ENCODE results near the gene ATP5IF1.
A peak's percentile ranks its signal among the peaks of the same experiment; 100 is the strongest.

ATP5IF1 gene

DNA sequence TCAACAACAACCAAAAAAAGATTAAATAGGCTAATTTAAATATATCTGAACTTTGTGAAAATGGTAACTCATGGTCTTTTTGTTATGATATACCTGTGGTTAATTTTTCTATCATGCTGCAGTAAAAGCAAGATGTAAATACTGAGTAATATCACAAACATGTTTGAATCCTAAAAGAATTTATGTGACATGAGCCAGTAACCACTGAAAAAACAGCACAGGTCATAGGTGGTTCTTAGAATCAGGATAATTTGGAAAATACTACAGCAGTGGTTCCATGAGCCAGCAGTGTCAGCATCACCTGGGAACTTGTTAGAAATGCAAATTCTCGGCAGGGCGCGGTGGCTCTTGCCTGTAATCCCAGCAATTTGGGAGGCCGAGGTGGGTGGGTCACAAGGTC lies 4.1 kb downstream of the ATP5IF1 start:
- TF ChIP-seq POLR2AphosphoS5 (IDR thresholded peaks at IDR 0.05; ENCODE audit: low read depth, low read length) (no peak), TAF1 (IDR thresholded peaks at IDR 0.05; ENCODE audit: borderline replicate concordance, low read depth, low read length) (no peak), POLR2A (IDR thresholded peaks at IDR 0.05; ENCODE audit: low read depth, low read length) (no peak)
- DNase-seq (ENCODE audit: insufficient read length) (no peak), FAIRE-seq (no peak)

DNA sequence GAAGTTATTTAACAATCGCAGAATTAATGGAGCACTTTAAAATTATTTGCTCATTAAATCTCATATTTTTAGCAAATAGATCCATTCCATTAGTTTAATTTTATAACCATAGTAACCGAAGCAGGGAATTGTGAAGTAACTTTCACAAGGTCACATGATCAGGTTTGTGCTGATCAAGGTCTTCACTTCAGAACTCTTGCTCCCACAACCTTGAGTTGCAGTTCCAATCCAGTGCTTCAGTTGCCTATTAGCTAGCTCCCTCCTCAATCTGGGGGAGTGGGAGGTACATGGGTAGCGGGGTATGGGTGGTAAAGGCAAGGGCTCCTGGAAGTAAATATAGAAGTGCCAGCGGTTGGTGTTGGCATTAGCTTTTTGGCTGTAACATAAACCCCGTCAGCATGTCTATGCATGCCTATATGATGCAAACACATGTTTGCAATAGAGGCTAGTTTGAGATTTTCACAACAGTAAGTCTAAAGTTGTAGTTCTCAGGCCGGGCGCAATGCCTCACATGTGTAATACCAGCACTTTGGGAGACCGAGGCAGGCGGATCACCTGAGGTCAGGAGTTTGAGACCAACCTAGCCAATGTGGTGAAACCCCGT lies 5.8 kb downstream of the ATP5IF1 start:
- TF ChIP-seq TAF1 (IDR thresholded peaks at IDR 0.05; ENCODE audit: borderline replicate concordance, low read depth, low read length), result no peak
- no peak for TF ChIP-seq POLR2AphosphoS5 (IDR thresholded peaks at IDR 0.05; ENCODE audit: low read depth, low read length)
- TF ChIP-seq POLR2A (IDR thresholded peaks at IDR 0.05; ENCODE audit: low read depth, low read length), result no peak
- FAIRE-seq, result no peak
- no peak for DNase-seq (ENCODE audit: insufficient read length)

DNA sequence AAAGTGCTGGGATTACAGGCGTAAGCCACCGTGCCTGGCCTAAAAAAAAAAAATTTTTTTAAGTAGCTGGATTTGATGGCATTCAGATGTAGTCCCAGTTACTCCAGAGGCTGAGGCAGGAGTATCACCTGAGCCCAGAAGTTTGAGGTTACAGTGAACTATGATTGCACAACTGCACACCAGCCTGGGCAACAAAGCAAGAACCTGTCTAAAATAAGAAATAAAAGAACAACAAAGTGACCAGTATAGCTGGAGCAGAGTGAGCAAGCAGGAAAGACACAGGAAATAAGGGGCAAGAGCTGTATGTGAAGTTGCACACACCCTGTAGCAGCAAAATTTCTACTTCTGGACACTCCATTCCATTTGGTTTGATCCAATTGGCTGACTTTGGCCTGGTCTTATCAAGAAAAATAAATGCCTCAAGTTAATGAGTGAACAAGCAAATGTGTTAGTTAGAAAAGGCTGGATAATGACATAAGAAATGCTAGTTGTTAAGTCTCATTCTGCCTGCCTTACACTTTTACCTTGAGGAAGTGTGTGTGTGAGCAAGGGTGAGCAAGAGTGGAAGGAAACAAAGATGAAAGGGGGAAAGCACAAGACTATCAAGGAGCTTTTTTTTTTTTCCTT lies 7.9 kb downstream of the ATP5IF1 start:
- FAIRE-seq, result no peak
- no peak for DNase-seq (ENCODE audit: insufficient read length)
- TF ChIP-seq TAF1 (IDR thresholded peaks at IDR 0.05; ENCODE audit: borderline replicate concordance, low read depth, low read length) (no peak), POLR2A (IDR thresholded peaks at IDR 0.05; ENCODE audit: low read depth, low read length) (no peak), POLR2AphosphoS5 (IDR thresholded peaks at IDR 0.05; ENCODE audit: low read depth, low read length) (no peak)

DNA sequence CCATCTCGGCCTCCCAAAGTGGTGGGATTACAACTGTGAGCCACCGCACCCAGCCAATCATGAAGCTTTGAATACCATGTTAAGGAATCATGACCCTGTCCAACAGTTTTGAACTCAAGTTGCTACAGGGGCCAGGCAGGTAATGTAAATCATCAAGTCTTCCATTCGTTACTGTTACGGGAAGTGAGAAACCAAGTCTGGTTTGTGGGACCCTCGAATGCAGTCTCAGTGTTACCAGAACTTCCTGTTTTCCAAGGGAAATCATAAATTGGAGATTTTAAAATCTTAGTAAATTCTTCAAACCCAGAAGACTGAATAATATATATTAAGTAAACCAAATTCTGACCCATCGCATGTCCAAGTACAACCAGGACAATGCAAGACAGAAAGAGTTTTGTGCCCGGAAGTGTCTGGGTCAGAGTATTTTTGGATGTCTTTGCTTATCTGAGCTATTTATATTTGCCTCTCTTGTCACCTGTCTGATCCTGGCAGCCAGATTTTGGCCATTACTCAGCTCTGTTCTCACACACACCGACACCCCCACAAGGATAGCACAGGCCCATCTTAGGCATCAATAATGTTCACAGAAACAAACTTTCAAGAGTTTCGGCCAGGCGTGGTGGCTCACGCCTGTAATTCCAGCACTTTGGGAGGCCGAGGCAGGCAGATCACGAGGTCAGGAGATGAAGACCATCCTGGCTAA lies 8.8 kb downstream of the ATP5IF1 start:
- TF ChIP-seq POLR2A (IDR thresholded peaks at IDR 0.05; ENCODE audit: low read depth, low read length), result peak; percentile 37; the same call in 1 of the 2 replicates
- no peak for TF ChIP-seq POLR2AphosphoS5 (IDR thresholded peaks at IDR 0.05; ENCODE audit: low read depth, low read length)
- DNase-seq (ENCODE audit: insufficient read length) (no peak), FAIRE-seq (peak; percentile 80)

DNA sequence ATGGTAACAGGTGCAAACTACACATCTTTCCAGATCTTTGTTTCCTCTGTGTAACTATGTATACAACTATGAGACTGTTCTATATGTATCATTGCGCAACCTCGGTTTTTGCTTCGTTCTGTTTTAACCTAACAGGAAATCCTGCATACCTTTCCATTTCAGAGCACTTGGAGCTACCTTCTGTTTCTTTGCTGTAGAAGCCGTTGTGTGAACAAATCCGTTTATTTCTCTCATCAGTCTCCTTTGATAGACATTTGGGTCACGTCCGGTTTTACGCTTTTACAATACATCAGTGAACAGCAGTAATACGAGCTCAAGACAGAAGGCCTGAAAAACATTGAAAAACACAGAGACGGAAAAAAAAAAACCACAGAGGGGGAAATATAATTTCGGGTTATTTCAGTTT lies 10.5 kb downstream of the ATP5IF1 start:
- no peak for DNase-seq (ENCODE audit: insufficient read length)
- peak; percentile 83 for FAIRE-seq
- TF ChIP-seq TAF1 (IDR thresholded peaks at IDR 0.05; ENCODE audit: borderline replicate concordance, low read depth, low read length) (no peak), POLR2A (IDR thresholded peaks at IDR 0.05; ENCODE audit: low read depth, low read length) (peak; percentile 16), POLR2AphosphoS5 (IDR thresholded peaks at IDR 0.05; ENCODE audit: low read depth, low read length) (no peak)

DNA sequence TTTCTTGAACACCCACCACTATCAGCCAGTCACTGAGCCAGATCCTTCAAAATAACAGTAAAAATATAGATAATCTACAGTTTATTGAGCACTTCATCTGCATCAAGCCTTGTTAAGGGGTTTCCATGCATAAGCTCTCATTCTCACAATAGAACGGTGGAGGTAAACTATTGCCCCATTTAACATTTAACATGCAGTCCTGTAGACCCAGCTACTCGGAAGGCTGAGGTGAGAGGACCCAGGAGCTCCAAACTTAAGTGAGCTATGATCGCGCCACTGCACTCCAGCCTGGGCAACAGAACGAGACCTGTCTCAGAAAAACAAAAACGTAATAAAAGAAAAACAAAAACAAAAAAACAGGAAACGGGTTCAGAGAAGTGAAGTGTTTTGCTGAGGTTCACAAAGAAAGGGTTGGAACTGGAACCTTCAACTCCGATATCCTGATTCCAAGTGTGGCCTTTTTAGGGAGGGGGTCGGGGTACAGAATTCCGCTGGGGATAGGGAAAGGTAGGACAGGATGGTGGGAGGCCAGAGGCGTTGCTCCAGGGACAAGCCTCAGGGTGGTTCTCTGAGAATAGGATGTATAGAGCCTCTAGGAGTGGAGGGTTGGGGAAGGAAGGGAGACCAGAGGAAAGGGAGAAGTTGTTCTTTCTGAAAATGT lies 11.8 kb downstream of the ATP5IF1 start:
- TF ChIP-seq TAF1 (IDR thresholded peaks at IDR 0.05; ENCODE audit: borderline replicate concordance, low read depth, low read length), result no peak
- no peak for TF ChIP-seq POLR2AphosphoS5 (IDR thresholded peaks at IDR 0.05; ENCODE audit: low read depth, low read length)
- TF ChIP-seq POLR2A (IDR thresholded peaks at IDR 0.05; ENCODE audit: low read depth, low read length), result no peak
- peak; percentile 53 for FAIRE-seq
- DNase-seq (ENCODE audit: insufficient read length), result no peak

DNA sequence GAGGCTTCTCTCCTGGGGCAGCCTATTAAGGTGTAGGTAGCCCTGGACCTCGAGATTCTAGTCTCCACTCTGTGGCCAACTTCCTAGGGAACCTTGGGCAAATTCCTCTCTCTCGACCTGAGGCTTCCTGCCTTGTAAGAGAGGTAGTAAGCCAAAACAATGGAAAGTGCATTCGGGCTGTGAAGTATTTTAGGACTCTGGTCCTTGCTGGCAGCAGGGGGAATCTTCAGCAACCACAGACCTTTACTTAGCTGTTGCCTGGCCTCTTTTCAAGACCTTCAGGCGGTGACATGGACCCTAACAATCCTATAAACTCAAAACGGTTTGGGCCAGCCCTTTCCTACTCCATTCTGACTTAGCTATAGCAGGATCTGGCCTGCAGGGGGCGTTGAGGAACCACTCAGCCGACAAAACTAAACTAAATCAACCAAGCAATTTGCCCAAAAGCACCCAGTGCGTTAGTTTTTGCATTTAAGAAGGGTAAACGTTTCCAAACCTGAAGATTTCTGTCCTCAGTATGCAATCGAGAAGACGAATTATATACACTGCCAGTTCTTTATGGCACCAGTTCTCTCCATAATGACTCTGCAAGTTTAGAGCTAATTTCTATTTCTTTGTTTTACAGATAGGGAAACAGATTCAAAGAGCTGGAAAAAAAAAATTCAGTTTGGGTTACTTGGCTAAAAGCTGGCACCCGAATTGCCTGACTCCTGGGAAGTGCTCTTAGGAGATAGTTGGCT lies 12.5 kb downstream of the ATP5IF1 start:
- FAIRE-seq (peak; percentile 92), DNase-seq (ENCODE audit: insufficient read length) (peak; percentile 36)
- TF ChIP-seq TAF1 (IDR thresholded peaks at IDR 0.05; ENCODE audit: borderline replicate concordance, low read depth, low read length) (no peak), POLR2A (IDR thresholded peaks at IDR 0.05; ENCODE audit: low read depth, low read length) (no peak), POLR2AphosphoS5 (IDR thresholded peaks at IDR 0.05; ENCODE audit: low read depth, low read length) (no peak)

DNA sequence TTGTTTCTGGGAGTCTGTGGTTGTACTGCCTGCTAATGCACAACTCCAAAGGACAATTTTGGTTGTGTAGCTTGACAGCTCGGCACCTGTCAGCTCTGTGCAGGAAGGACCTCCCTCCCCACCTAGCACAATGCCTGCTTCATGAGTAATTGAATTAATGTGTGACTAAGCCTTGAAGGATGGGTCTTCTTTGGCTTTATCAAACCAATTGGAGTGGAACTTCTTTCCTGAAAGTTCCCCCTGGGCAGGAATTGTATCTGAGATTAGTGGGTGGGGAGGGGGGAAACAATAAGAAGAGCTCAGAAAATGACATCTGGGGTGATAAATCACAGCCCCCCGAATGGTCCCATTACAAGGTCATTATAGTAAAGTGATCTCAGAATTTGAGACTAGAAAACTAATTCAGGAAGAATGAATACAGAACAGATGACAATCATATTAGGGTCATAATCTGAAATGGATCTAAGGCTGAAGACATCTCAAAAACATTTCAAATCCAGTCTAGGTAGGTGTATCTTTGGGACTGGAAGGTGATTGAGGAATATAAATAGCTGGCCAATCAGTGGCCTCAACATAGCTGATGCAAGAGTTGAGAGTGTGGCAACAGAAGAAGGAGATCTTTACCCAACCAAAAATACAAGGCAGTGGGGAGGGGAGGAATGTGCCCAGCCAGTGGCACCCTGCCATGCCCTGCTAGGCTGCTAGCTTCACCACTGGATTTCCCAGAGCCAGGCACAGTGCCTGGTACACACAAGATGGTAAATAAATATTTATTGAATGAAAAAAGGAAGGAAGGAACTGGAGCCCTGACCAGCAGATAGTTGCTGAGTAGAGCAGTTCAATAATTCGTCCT lies 13.3 kb downstream of the ATP5IF1 start:
- no peak for TF ChIP-seq POLR2A (IDR thresholded peaks at IDR 0.05; ENCODE audit: low read depth, low read length)
- no peak for TF ChIP-seq POLR2AphosphoS5 (IDR thresholded peaks at IDR 0.05; ENCODE audit: low read depth, low read length)
- no peak for TF ChIP-seq TAF1 (IDR thresholded peaks at IDR 0.05; ENCODE audit: borderline replicate concordance, low read depth, low read length)

DNA sequence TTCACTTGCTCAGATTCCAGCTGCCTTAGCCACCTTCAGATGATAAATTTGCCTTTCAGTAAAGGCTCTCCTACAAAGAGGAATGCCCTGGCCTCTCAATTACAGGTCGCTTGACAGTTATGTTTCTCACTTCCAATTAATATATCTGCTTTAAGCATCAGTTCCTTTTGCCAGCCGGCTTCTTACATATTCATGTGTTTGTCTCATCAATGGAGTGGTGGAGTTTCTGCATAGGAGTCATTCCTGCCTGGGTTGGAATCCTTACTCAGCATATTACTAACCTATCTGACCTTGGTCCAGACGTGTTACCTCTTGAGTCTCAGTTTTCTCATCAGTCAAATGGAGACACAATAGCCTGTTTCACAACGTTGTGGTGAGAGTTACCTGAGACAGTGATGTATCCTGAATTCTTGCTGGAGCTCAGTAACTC lies 14.0 kb downstream of the ATP5IF1 start:
- no peak for FAIRE-seq
- no peak for TF ChIP-seq POLR2A (IDR thresholded peaks at IDR 0.05; ENCODE audit: low read depth, low read length)
- TF ChIP-seq TAF1 (IDR thresholded peaks at IDR 0.05; ENCODE audit: borderline replicate concordance, low read depth, low read length), result no peak
- no peak for TF ChIP-seq POLR2AphosphoS5 (IDR thresholded peaks at IDR 0.05; ENCODE audit: low read depth, low read length)
- DNase-seq (ENCODE audit: insufficient read length), result no peak

More for the DNA sequence above, 13.3 kb downstream of the ATP5IF1 start:
- DNase-seq (ENCODE audit: insufficient read length) (no peak), FAIRE-seq (peak; percentile 84)

DNA sequence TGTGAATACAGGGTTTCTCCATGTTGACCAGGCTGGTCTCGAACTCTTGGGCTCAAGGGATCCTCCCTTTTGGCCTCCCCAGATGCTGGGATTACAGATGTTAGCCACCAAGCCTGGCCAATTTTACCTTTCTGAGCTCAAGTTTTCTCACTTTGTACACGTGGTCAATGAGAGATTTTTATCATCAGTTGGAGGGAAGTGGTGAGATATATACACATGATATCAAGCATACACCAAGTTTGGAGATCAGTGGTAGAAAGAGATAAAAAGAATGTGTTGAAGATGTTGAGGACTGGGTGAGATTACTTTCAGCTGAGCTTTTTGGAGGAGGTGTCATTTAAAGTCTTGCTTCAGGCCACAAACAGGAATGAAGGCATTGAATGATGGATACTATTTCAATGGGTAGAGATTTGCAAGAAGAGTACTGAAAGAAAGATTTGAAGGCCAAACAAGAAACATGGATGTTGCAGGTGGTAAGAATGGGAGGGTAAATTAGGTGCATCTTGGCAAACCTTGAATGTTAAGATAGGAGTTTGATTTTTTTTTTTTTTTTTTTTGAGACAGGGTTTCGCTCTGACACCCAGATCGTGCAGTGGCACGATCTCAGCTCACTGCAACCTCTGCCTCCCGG lies 20.4 kb downstream of the ATP5IF1 start:
- FAIRE-seq (no peak), DNase-seq (ENCODE audit: insufficient read length) (no peak)
- no peak for TF ChIP-seq TAF1 (IDR thresholded peaks at IDR 0.05; ENCODE audit: borderline replicate concordance, low read depth, low read length)
- TF ChIP-seq POLR2AphosphoS5 (IDR thresholded peaks at IDR 0.05; ENCODE audit: low read depth, low read length), result no peak

Data from GM12892 (cell line).